HL-60 (cell line): Measurements from ENCODE around the gene LARP6.

Experiments used
- CTCF ChIP-seq: IDR thresholded peaks from one replicate; pipeline ENCODE4 v1.5.1; 2011; ENCODE audit warnings: low read length, control low read depth, inconsistent platforms; ENCODE audit not compliant: insufficient read depth
- GABPA ChIP-seq: IDR thresholded peaks from 2 replicates; pipeline ENCODE4 v1.6.1; 2012; ENCODE audit warnings: low read depth
- POLR2AphosphoS5 ChIP-seq: IDR thresholded peaks from 2 replicates; pipeline ENCODE4 v1.6.1; 2012; ENCODE audit warnings: low read depth
- REST ChIP-seq: IDR thresholded peaks from 2 replicates; pipeline ENCODE4 v1.6.1; 2012; ENCODE audit warnings: low read depth; ENCODE audit not compliant: insufficient replicate concordance
- SPI1 ChIP-seq: IDR thresholded peaks from 2 replicates; pipeline ENCODE4 v1.6.1; 2012; ENCODE audit warnings: low read depth, mild to moderate bottlenecking, borderline replicate concordance

DNA sequence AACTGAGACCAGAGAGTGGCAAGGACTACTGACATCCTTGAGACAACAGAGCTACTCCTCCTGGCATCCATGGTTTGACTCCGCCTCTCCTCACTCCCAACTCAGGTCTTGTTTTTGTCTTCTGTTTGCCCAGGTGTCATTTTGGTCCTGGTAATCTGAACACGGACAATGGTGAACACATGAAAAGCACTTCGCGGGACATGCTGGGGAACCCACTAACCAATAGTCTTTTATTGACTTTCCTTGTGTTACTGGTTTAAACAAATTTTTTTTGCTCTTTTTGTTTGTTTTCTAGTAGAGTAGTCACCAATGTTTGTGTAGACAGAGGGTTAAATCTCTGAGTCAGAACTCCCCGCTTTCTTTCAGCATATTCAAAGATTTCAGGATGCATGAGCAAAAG lies 38.4 kb downstream of the LARP6 start:
- no peak for TF ChIP-seq CTCF
- no peak for TF ChIP-seq POLR2AphosphoS5
- no peak for TF ChIP-seq GABPA
- no peak for TF ChIP-seq SPI1
- TF ChIP-seq REST = no peak
